Measurements from ENCODE around the gene RETSAT. TPM values are rescaled to one million over a fixed set of nuclear protein-coding genes. Genes with fewer than 3 reads are reported as not detected.
"Not testable (repeated sequence)": the region's sequence is repeated elsewhere in the genome, so short reads cannot be mapped to it uniquely, and the experiment has no call there.

RETSAT gene
- total RNA-seq, 1 experiment from 2014 or later: 28.4 TPM

GRCh38 chr2:85323351-85323987 is 30.9 kb downstream of the RETSAT start:
- BruUV-seq (replicated peaks): no TSS peak
- intact Hi-C loops (cut with micrococcal nuclease; ENCODE audit: unreplicated experiment): loop anchor here (10.0 kb wide), 1 partner anchor 221 kb away; no protein-coding TSS in a partner anchor
- H3K27me3 ChIP-seq (replicated peaks; ENCODE audit: insufficient read depth, low read depth, low read length, poor library complexity): no peaks in the 10 kb centered on the region

DNA sequence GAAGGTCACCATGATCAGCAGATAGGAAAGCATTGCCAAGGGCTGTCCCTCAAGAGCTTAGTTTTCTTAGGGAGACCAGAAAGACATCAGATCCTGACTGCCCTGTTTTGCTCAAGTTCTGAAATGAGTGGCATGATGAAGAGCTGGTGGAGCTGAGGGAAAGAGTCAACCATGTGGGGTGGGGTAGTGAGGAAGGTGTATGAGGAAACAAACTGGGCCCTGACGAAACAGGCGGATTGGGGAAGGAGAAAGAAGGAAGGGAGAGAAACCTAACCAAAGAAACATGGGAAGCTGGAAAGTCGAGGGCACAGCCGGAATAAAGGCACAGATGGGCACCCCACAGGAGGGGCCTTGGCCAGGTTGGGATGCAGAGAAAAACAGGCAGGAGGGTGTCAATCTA is 34.5 kb downstream of the RETSAT start:
- Histone ChIP-seq H3K4me1 (ENCODE audit: insufficient read depth, low read length, poor library complexity, severe bottlenecking) (no peaks in the 10 kb centered on the region), H3K27me3 (replicated peaks; ENCODE audit: insufficient read depth, low read depth, low read length, poor library complexity) (no peaks in the 10 kb centered on the region), H3K27ac (ENCODE audit: low read depth, low read length, poor library complexity, severe bottlenecking) (no peak overlapping the region), H3K9me3 (ENCODE audit: low read depth, low read length, poor library complexity, severe bottlenecking) (no peaks in the 10 kb centered on the region), H3K4me3 (ENCODE audit: low read depth, low read length, poor library complexity, severe bottlenecking) (no peak overlapping the region), H3K36me3 (ENCODE audit: insufficient read depth, low read length, poor library complexity, severe bottlenecking) (peaks cover 41% of the 10 kb centered on the region)
- BruUV-seq (replicated peaks): no TSS peak
- CTCF ChIA-PET: no interaction called here
- no peak for TF ChIP-seq EZH2 (IDR thresholded peaks at IDR 0.05; ENCODE audit: borderline replicate concordance, low read depth, low read length, poor library complexity, severe bottlenecking)
- TF ChIP-seq CTCF (conservative IDR thresholded peaks at IDR 0.05; ENCODE audit: low read depth, low read length): no peak
- intact Hi-C loops (cut with micrococcal nuclease; ENCODE audit: unreplicated experiment): loop anchor here (10.0 kb wide), 1 partner anchor 225 kb away; no protein-coding TSS in a partner anchor
- POLR2A ChIA-PET (ENCODE audit: low non-redundant PET): interaction anchor here (0.6 kb wide), 1 partner anchor 498 kb away, joined by 4 read pairs; no protein-coding TSS in a partner anchor
- DNase-seq (ENCODE audit: low spot score): no peak

More at GRCh38 chr2:85323351-85323987, 30.9 kb downstream of the RETSAT start:
- H3K9me3 ChIP-seq (ENCODE audit: low read depth, low read length, poor library complexity, severe bottlenecking): no peaks in the 10 kb centered on the region
- no peak overlapping the region for H3K4me3 ChIP-seq (ENCODE audit: low read depth, low read length, poor library complexity, severe bottlenecking)
- H3K36me3 ChIP-seq (ENCODE audit: insufficient read depth, low read length, poor library complexity, severe bottlenecking): peaks cover 44% of the 10 kb centered on the region
- no peak for DNase-seq (ENCODE audit: low spot score)
- TF ChIP-seq CTCF (conservative IDR thresholded peaks at IDR 0.05; ENCODE audit: low read depth, low read length): no peak
- TF ChIP-seq EZH2 (IDR thresholded peaks at IDR 0.05; ENCODE audit: borderline replicate concordance, low read depth, low read length, poor library complexity, severe bottlenecking): no peak
- CTCF ChIA-PET: no interaction called here
- H3K4me1 ChIP-seq (ENCODE audit: insufficient read depth, low read length, poor library complexity, severe bottlenecking): peaks cover 10% of the 10 kb centered on the region
- POLR2A ChIA-PET (ENCODE audit: low non-redundant PET): interaction anchor here (0.5 kb wide), 1 partner anchor 14 kb away, joined by 3 read pairs; no protein-coding TSS in a partner anchor
- H3K27ac ChIP-seq (ENCODE audit: low read depth, low read length, poor library complexity, severe bottlenecking): no peak overlapping the region

- peaks cover 30% of the 10 kb centered on the region for H3K36me3 ChIP-seq (ENCODE audit: insufficient read depth, low read length, poor library complexity, severe bottlenecking)
- intact Hi-C loops (cut with micrococcal nuclease; ENCODE audit: unreplicated experiment): no loop called here
- CTCF ChIA-PET: interaction anchor here (0.6 kb wide), 1 partner anchor 249 kb away, joined by 3 read pairs; no protein-coding TSS in a partner anchor
- no peaks in the 10 kb centered on the region for H3K9me3 ChIP-seq (ENCODE audit: low read depth, low read length, poor library complexity, severe bottlenecking)
- no peaks in the 10 kb centered on the region for H3K27me3 ChIP-seq (replicated peaks; ENCODE audit: insufficient read depth, low read depth, low read length, poor library complexity)
- H3K27ac ChIP-seq (ENCODE audit: low read depth, low read length, poor library complexity, severe bottlenecking): peak overlapping the region; percentile 42
- TF ChIP-seq CTCF (conservative IDR thresholded peaks at IDR 0.05; ENCODE audit: low read depth, low read length) (no peak), EZH2 (IDR thresholded peaks at IDR 0.05; ENCODE audit: borderline replicate concordance, low read depth, low read length, poor library complexity, severe bottlenecking) (no peak)
- BruUV-seq (replicated peaks): no TSS peak
- H3K4me3 ChIP-seq (ENCODE audit: low read depth, low read length, poor library complexity, severe bottlenecking): no peak overlapping the region
- no peak for DNase-seq (ENCODE audit: low spot score)
- POLR2A ChIA-PET (ENCODE audit: low non-redundant PET): interaction anchor here (0.7 kb wide), 1 partner anchor 8 kb away, joined by 10 read pairs; no protein-coding TSS in a partner anchor
- H3K4me1 ChIP-seq (ENCODE audit: insufficient read depth, low read length, poor library complexity, severe bottlenecking): no peaks in the 10 kb centered on the region
Observed at GRCh38 chr2:85318222-85319074, 35.9 kb downstream of the RETSAT start.

DNA sequence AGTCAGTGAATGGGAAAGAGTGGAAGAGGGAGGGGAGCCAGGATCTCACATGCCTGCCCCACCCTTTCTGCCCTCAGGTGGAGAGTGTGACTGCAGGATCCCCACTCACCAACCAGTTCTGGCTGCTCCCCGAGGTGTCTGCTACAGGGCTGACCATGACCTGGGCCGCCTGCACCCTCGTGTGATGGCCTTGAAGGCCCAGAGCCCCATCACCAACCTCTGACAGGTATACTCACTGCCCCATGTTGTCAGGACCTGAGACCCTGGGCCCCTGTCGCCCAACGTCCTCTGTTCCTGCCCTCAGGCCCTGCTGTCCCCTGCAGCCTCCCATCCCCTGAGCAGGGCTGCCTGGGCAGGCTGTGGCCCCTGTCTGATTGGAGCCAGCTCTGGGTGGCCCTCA is 38.4 kb downstream of the RETSAT start:
- BruUV-seq (replicated peaks); H3K27ac ChIP-seq (ENCODE audit: low read depth, low read length, poor library complexity, severe bottlenecking); H3K36me3 ChIP-seq (ENCODE audit: insufficient read depth, low read length, poor library complexity, severe bottlenecking); intact Hi-C loops (cut with micrococcal nuclease; ENCODE audit: unreplicated experiment); H3K4me3 ChIP-seq (ENCODE audit: low read depth, low read length, poor library complexity, severe bottlenecking); H3K27me3 ChIP-seq (replicated peaks; ENCODE audit: insufficient read depth, low read depth, low read length, poor library complexity); DNase-seq (ENCODE audit: low spot score); CTCF ChIA-PET; H3K4me1 ChIP-seq (ENCODE audit: insufficient read depth, low read length, poor library complexity, severe bottlenecking); POLR2A ChIA-PET (ENCODE audit: low non-redundant PET); H3K9me3 ChIP-seq (ENCODE audit: low read depth, low read length, poor library complexity, severe bottlenecking): not testable (repeated sequence)

All from A673 (cell line).